Frontal cortex (tissue), 4 donors: ENCODE results near the gene ARHGEF16. TPM values are rescaled to one million over a fixed set of nuclear protein-coding genes. Genes with fewer than 3 reads are reported as not detected.

Source experiments
- DNase-seq, 2 donors: peaks; one replicate each; pipeline ENCODE4 v3.0.0; 2012; ENCODE audit warnings: low spot score in 2 of 2
- FAIRE-seq: peaks from 2 replicates; lab custom pipeline; 2012; peaks lifted over from hg19 to GRCh38; lab: Jason Lieb, UNC
- total RNA-seq: library from RNA; depleted of rRNA; stranded (reverse); fragments of >200 nt; gene quantifications from one replicate; pipeline ENCODE4 v1.2.3, GENCODE V29; 2014
- donor health status: control.
- donor health status: control.
- donor health status: control.

The ARHGEF16 gene
- total RNA-seq, 1 donor from 2014 or later: not detected

- FAIRE-seq (no peak), DNase-seq (no peak)
These were observed 550 bp downstream of the ARHGEF16 start for GRCh38 chr1:3454811-3455618.

GRCh38 chr1:3455670-3456448, 1.4 kb downstream of the ARHGEF16 start:
- FAIRE-seq (no peak), DNase-seq (no peak)

- FAIRE-seq (no peak), DNase-seq (no peak)
These were observed 2.0 kb downstream of the ARHGEF16 start for GRCh38 chr1:3456449-3456963.

- no peak for DNase-seq
- no peak for FAIRE-seq
These were observed 2.8 kb downstream of the ARHGEF16 start for GRCh38 chr1:3456964-3457909.

GRCh38 chr1:3457910-3458883, 3.7 kb downstream of the ARHGEF16 start:
- DNase-seq: no peak
- no peak for FAIRE-seq

GRCh38 chr1:3459051-3459908, 4.8 kb downstream of the ARHGEF16 start:
- DNase-seq: no peak
- FAIRE-seq: no peak

GRCh38 chr1:3459940-3460671, 5.6 kb downstream of the ARHGEF16 start:
- FAIRE-seq (no peak), DNase-seq (no peak)

- no peak for DNase-seq
These were observed 6.2 kb downstream of the ARHGEF16 start for GRCh38 chr1:3460672-3461131.

GRCh38 chr1:3461238-3461933, 6.9 kb downstream of the ARHGEF16 start:
- no peak for FAIRE-seq
- DNase-seq: no peak

More at GRCh38 chr1:3460672-3461131, 6.2 kb downstream of the ARHGEF16 start:
- FAIRE-seq: no peak

- no peak for FAIRE-seq
These were observed 7.4 kb downstream of the ARHGEF16 start for GRCh38 chr1:3461934-3462275.

GRCh38 chr1:3462356-3463012, 8.0 kb downstream of the ARHGEF16 start:
- no peak for FAIRE-seq

More at GRCh38 chr1:3461934-3462275, 7.4 kb downstream of the ARHGEF16 start:
- no peak for DNase-seq

GRCh38 chr1:3463013-3463385, 8.5 kb downstream of the ARHGEF16 start:
- DNase-seq (no peak), FAIRE-seq (no peak)

More at GRCh38 chr1:3462356-3463012, 8.0 kb downstream of the ARHGEF16 start:
- DNase-seq: no peak

- no peak for FAIRE-seq
These were observed 9.0 kb downstream of the ARHGEF16 start for GRCh38 chr1:3463408-3463863.

GRCh38 chr1:3463891-3464648, 9.6 kb downstream of the ARHGEF16 start:
- no peak for DNase-seq
- no peak for FAIRE-seq

More at GRCh38 chr1:3463408-3463863, 9.0 kb downstream of the ARHGEF16 start:
- DNase-seq: no peak

GRCh38 chr1:3464649-3465025, 10.2 kb downstream of the ARHGEF16 start:
- FAIRE-seq: no peak
- DNase-seq: no peak
